Chondrocyte (in vitro differentiated cells): ENCODE results near the gene FEM1B. TPM values are rescaled to one million over a fixed set of nuclear protein-coding genes. Genes with fewer than 3 reads are reported as not detected.

Source experiments
- DNase-seq: peaks from one replicate; pipeline ENCODE4 v3.0.0; 2021; ENCODE audit warnings: mixed read lengths, low spot score
- H3K27ac Mint-ChIP-seq: one replicate; pipeline ENCODE4 v1.8.0; 2021; ENCODE audit warnings: mild to moderate bottlenecking, moderate library complexity, mixed read lengths; ENCODE audit not compliant: unreplicated experiment
- H3K27me3 Mint-ChIP-seq: 2 replicates; pipeline ENCODE4 v1.8.0; 2021; ENCODE audit warnings: low read depth, mixed read lengths
- H3K36me3 Mint-ChIP-seq: 2 replicates; pipeline ENCODE4 v1.8.0; 2021; ENCODE audit warnings: low read depth, mixed read lengths
- H3K4me1 Mint-ChIP-seq: 2 replicates; pipeline ENCODE4 v1.8.0; 2021; ENCODE audit warnings: low read depth, mild to moderate bottlenecking, mixed read lengths
- H3K4me3 Mint-ChIP-seq: one replicate; pipeline ENCODE4 v1.8.0; 2021; ENCODE audit warnings: mild to moderate bottlenecking, moderate library complexity, mixed read lengths; ENCODE audit not compliant: unreplicated experiment
- H3K9me3 Mint-ChIP-seq: 2 replicates; pipeline ENCODE4 v1.8.0; 2021; ENCODE audit warnings: low read depth, mixed read lengths
- total RNA-seq: library from RNA; stranded (reverse); gene quantifications from 3 replicates; pipeline ENCODE4 v1.2.1, GENCODE V29; 2021
- TF ChIP-seq, protein P1 (sequence below): fragments of 200-600 bp; sonication (generic); IDR thresholded peaks from 2 replicates; pipeline ENCODE4 v1.5.0; 2021; ENCODE audit warnings: antibody characterized with exemption, mild to moderate bottlenecking, moderate library complexity

The FEM1B gene
- total RNA-seq, 1 donor from 2014 or later: 52.7 TPM

- DNase-seq: no peak
- H3K27ac Mint-ChIP-seq: peak overlapping the region; percentile 41
- peaks cover 39% of the 10 kb centered on the region for H3K4me1 Mint-ChIP-seq
- TF ChIP-seq, protein P1, sequence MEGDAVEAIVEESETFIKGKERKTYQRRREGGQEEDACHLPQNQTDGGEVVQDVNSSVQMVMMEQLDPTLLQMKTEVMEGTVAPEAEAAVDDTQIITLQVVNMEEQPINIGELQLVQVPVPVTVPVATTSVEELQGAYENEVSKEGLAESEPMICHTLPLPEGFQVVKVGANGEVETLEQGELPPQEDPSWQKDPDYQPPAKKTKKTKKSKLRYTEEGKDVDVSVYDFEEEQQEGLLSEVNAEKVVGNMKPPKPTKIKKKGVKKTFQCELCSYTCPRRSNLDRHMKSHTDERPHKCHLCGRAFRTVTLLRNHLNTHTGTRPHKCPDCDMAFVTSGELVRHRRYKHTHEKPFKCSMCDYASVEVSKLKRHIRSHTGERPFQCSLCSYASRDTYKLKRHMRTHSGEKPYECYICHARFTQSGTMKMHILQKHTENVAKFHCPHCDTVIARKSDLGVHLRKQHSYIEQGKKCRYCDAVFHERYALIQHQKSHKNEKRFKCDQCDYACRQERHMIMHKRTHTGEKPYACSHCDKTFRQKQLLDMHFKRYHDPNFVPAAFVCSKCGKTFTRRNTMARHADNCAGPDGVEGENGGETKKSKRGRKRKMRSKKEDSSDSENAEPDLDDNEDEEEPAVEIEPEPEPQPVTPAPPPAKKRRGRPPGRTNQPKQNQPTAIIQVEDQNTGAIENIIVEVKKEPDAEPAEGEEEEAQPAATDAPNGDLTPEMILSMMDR: no peak
- no peaks in the 10 kb centered on the region for H3K9me3 Mint-ChIP-seq
- H3K27me3 Mint-ChIP-seq: no peaks in the 10 kb centered on the region
- peaks cover 54% of the 10 kb centered on the region for H3K36me3 Mint-ChIP-seq
- no peak overlapping the region for H3K4me3 Mint-ChIP-seq
Observed at GRCh38 chr15:68300115-68300940, 22.8 kb downstream of the FEM1B start.

GRCh38 chr15:68301301-68301700 is 23.8 kb downstream of the FEM1B start:
- H3K9me3 Mint-ChIP-seq: no peaks in the 10 kb centered on the region
- TF ChIP-seq, protein P1: no peak
- H3K36me3 Mint-ChIP-seq: peaks cover 53% of the 10 kb centered on the region
- peak overlapping the region; percentile 67 for H3K27ac Mint-ChIP-seq
- no peaks in the 10 kb centered on the region for H3K27me3 Mint-ChIP-seq
- no peak for DNase-seq
- H3K4me1 Mint-ChIP-seq: peaks cover 34% of the 10 kb centered on the region
- no peak overlapping the region for H3K4me3 Mint-ChIP-seq

DNA sequence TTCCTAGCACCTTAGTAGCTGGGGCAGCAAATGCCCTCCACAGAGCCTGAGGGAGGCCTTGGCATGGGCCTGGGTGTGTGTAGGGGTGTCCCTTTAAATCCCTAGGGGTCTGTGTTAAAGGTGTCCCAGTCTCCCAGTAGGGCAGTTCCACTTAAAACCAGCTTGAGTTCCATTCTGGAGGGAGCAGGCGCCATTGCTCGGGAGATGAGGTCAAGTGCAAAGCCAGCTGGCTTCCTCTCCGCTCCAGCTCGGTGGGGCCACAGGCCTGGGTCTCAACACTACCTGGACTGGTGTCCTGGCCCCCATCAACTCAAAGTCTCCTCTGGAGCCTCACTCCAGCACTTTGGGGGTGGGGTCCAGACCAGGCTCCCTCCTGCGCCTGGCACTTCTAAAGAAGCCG is 25.2 kb downstream of the FEM1B start:
- no peaks in the 10 kb centered on the region for H3K27me3 Mint-ChIP-seq
- no peak for DNase-seq
- no peak overlapping the region for H3K4me3 Mint-ChIP-seq
- peak overlapping the region; percentile 45 for H3K27ac Mint-ChIP-seq
- peaks cover 57% of the 10 kb centered on the region for H3K36me3 Mint-ChIP-seq
- H3K9me3 Mint-ChIP-seq: no peaks in the 10 kb centered on the region
- TF ChIP-seq, protein P1: no peak
- H3K4me1 Mint-ChIP-seq: peaks cover 48% of the 10 kb centered on the region

DNA sequence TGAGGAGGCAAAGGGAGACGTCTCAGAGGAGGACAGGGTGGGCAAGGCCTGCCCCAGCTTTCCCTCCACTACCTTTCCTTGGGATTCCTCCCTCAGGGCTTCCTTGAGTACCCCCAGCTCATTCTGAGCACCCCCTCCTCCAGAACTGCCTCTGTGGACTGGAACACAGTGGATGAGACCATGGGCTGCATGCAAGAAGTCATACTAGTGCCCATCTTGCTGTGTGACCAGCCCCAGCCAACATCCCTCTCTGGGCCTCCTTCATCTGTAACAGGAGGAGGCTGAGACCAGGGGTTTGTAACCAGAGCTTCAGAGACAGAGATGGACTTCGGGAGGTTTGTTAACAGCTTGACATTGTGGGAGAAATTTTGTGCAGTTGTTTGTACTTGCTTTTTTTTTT is 25.6 kb downstream of the FEM1B start:
- H3K4me3 Mint-ChIP-seq: no peak overlapping the region
- TF ChIP-seq, protein P1: no peak
- H3K27ac Mint-ChIP-seq: peak overlapping the region; percentile 70
- no peaks in the 10 kb centered on the region for H3K27me3 Mint-ChIP-seq
- no peaks in the 10 kb centered on the region for H3K9me3 Mint-ChIP-seq
- no peak for DNase-seq
- peaks cover 55% of the 10 kb centered on the region for H3K36me3 Mint-ChIP-seq
- H3K4me1 Mint-ChIP-seq: peaks cover 49% of the 10 kb centered on the region

DNA sequence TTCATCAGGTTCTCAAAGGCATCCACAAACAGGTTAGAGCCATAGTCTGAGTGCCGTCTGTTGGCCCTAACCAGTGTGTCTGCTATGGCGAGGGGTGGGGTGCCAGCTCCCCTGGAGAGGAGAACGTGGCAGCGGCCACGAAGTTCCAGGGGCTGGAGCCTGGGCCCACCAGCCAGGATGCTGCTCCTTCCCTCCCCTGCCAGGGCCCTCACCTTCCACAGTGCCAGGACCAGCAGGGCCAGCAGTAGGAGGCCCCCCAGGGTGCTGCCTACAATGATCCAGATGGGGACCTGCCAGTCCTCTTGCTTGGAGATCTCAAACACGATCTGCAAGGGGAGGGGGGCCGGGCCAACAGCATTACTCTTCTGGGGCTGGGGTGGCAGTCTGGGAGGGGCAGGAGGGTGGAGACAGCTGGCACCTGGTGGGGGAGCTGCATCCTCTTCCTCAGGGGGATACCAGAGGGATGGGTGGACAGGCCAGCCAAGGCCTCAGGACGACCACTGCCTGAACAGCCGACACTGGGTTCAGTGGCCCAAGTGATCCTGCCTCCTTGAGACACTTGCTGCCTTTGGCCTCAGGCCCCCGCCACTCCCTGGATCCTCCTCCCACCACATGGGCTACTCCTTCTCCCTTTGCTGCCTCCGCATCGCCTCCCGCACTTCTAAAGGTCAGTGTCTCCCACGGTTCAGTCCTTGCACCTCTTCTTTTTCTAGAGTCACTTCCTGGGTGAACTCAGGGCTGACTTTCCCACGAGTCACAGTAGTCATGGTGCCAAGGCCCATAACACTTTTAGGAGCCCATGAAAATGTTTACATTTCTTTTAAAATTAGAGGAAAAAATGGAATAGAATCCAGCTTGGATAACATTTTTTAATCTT is 26.3 kb downstream of the FEM1B start:
- H3K36me3 Mint-ChIP-seq: peaks cover 53% of the 10 kb centered on the region
- H3K4me1 Mint-ChIP-seq: peaks cover 56% of the 10 kb centered on the region
- no peak for DNase-seq
- H3K4me3 Mint-ChIP-seq: peak overlapping the region; percentile 15
- H3K27me3 Mint-ChIP-seq: no peaks in the 10 kb centered on the region
- no peaks in the 10 kb centered on the region for H3K9me3 Mint-ChIP-seq
- H3K27ac Mint-ChIP-seq: peak overlapping the region; percentile 99
- TF ChIP-seq, protein P1: no peak
